ENCODE data around the gene KRT34. TPM values are rescaled to one million over a fixed set of nuclear protein-coding genes. Genes with fewer than 3 reads are reported as not detected.

Gene KRT34
- total and polyA plus RNA-seq, 2 experiments from 2014 or later = 0.20 TPM; not detected in 1

- H2AFZ ChIP-seq = no peak overlapping the region
- no peaks in the 10 kb centered on the region for H3K9me2 ChIP-seq (replicated peaks; ENCODE audit: insufficient read depth)
- no peaks in the 10 kb centered on the region for H3K27me3 ChIP-seq
- TF ChIP-seq EZH2phosphoT487 (IDR thresholded peaks at IDR 0.05; ENCODE audit: low read depth, severe bottlenecking, unreplicated experiment) = no peak
- peak; percentile 61 for TF ChIP-seq CTCF (IDR thresholded peaks at IDR 0.05; ENCODE audit: poor library complexity)
- no peaks in the 10 kb centered on the region for H3K79me2 ChIP-seq
- no peak overlapping the region for H3K4me2 ChIP-seq
- H3K27ac ChIP-seq = no peak overlapping the region
- H3K36me3 ChIP-seq (replicated peaks; ENCODE audit: insufficient read depth, low read depth) = no peaks in the 10 kb centered on the region
- H3K9me3 ChIP-seq (ENCODE audit: low read depth) = no peaks in the 10 kb centered on the region
- DNase-seq (ENCODE audit: low spot score) = peak; percentile 72
- no peak overlapping the region for H3K4me3 ChIP-seq
- no peaks in the 10 kb centered on the region for H3K4me1 ChIP-seq (ENCODE audit: insufficient read depth)
- WGBS (ENCODE audit: low lambda C conversion rate, missing lambda C conversion rate) = 53% methylated on average over 13 of the region's 13 CpGs
- H4K20me1 ChIP-seq (ENCODE audit: insufficient read depth, poor library complexity, severe bottlenecking) = no peaks in the 10 kb centered on the region
Observed at GRCh38 chr17:41329279-41329948, 52.7 kb downstream of the KRT34 start.

GRCh38 chr17:41328207-41328606, 53.9 kb downstream of the KRT34 start:
- no peak for TF ChIP-seq EZH2 (IDR thresholded peaks at IDR 0.05; ENCODE audit: borderline replicate concordance)
- no peak for TF ChIP-seq EZH2phosphoT487 (IDR thresholded peaks at IDR 0.05; ENCODE audit: low read depth, severe bottlenecking, unreplicated experiment)
- TF ChIP-seq CTCF (IDR thresholded peaks at IDR 0.05; ENCODE audit: poor library complexity) = no peak
- Histone ChIP-seq H3K27ac (no peak overlapping the region), H4K20me1 (ENCODE audit: insufficient read depth, poor library complexity, severe bottlenecking) (no peaks in the 10 kb centered on the region), H3K9me2 (replicated peaks; ENCODE audit: insufficient read depth) (no peaks in the 10 kb centered on the region), H3K27me3 (no peaks in the 10 kb centered on the region), H3K79me2 (no peaks in the 10 kb centered on the region), H3K4me2 (no peak overlapping the region), H3K9me3 (ENCODE audit: low read depth) (no peaks in the 10 kb centered on the region), H2AFZ (no peak overlapping the region), H3K36me3 (replicated peaks; ENCODE audit: insufficient read depth, low read depth) (no peaks in the 10 kb centered on the region), H3K4me1 (ENCODE audit: insufficient read depth) (no peaks in the 10 kb centered on the region), H3K4me3 (no peak overlapping the region)
- 90% methylated on average over 7 of the region's 7 CpGs for WGBS (ENCODE audit: low lambda C conversion rate, missing lambda C conversion rate)
- no peak for DNase-seq (ENCODE audit: low spot score)

Other genes with a start within 250 kb of the KRT34 start
Only the 30 nearest of the 32 such genes appear.
- not detected in 2 replicates for gene KRTAP4-5, start 232.5 kb downstream of the KRT34 start, total RNA-seq
- not detected in 2 replicates for gene KRTAP4-5, start 232.5 kb downstream of the KRT34 start, polyA plus RNA-seq
- gene KRTAP4-4, start 221.6 kb downstream of the KRT34 start, total RNA-seq = not detected in 2 replicates
- not detected in 2 replicates for gene KRTAP4-4, start 221.6 kb downstream of the KRT34 start, polyA plus RNA-seq
- gene KRTAP4-3, start 214.1 kb downstream of the KRT34 start, total RNA-seq = not detected in 2 replicates
- not detected in 2 replicates for gene KRTAP4-3, start 214.1 kb downstream of the KRT34 start, polyA plus RNA-seq
- gene KRTAP4-2, start 204.1 kb downstream of the KRT34 start, total RNA-seq = not detected in 2 replicates
- not detected in 2 replicates for gene KRTAP4-2, start 204.1 kb downstream of the KRT34 start, polyA plus RNA-seq
- gene KRTAP4-1, start 197.4 kb downstream of the KRT34 start, total RNA-seq = not detected in 2 replicates
- not detected in 2 replicates for gene KRTAP4-1, start 197.4 kb downstream of the KRT34 start, polyA plus RNA-seq
- gene KRTAP9-1, start 192.4 kb downstream of the KRT34 start, total RNA-seq = not detected in 2 replicates
- gene KRTAP9-1, start 192.4 kb downstream of the KRT34 start, polyA plus RNA-seq = not detected in 2 replicates
- not detected in 2 replicates for gene KRTAP9-2, start 155.7 kb downstream of the KRT34 start, total RNA-seq
- not detected in 2 replicates for gene KRTAP9-2, start 155.7 kb downstream of the KRT34 start, polyA plus RNA-seq
- not detected in 2 replicates for gene KRTAP9-3, start 149.9 kb downstream of the KRT34 start, total RNA-seq
- gene KRTAP9-3, start 149.9 kb downstream of the KRT34 start, polyA plus RNA-seq = not detected in 2 replicates
- not detected in 2 replicates for gene KRTAP9-8, start 144.3 kb downstream of the KRT34 start, total RNA-seq
- not detected in 2 replicates for gene KRTAP9-8, start 144.3 kb downstream of the KRT34 start, polyA plus RNA-seq
- gene KRTAP9-4, start 132.6 kb downstream of the KRT34 start, total RNA-seq = not detected in 2 replicates
- gene KRTAP9-4, start 132.6 kb downstream of the KRT34 start, polyA plus RNA-seq = not detected in 2 replicates
- gene KRTAP9-9, start 126.9 kb downstream of the KRT34 start, total RNA-seq = not detected in 2 replicates
- gene KRTAP9-9, start 126.9 kb downstream of the KRT34 start, polyA plus RNA-seq = not detected in 2 replicates
- gene KRTAP9-6, start 116.9 kb downstream of the KRT34 start, total RNA-seq = not detected in 2 replicates
- gene KRTAP9-6, start 116.9 kb downstream of the KRT34 start, polyA plus RNA-seq = not detected in 2 replicates
- gene KRTAP9-7, start 106.6 kb downstream of the KRT34 start, total RNA-seq = not detected in 2 replicates
- gene KRTAP9-7, start 106.6 kb downstream of the KRT34 start, polyA plus RNA-seq = not detected in 2 replicates
- gene KRTAP29-1, start 79.5 kb downstream of the KRT34 start, total RNA-seq = not detected in 2 replicates
- not detected in 2 replicates for gene KRTAP29-1, start 79.5 kb downstream of the KRT34 start, polyA plus RNA-seq
- gene KRTAP16-1, start 73.0 kb downstream of the KRT34 start, total RNA-seq = not detected in 2 replicates
- gene KRTAP16-1, start 73.0 kb downstream of the KRT34 start, polyA plus RNA-seq = not detected in 2 replicates
- not detected in 2 replicates for gene KRTAP17-1, start 66.6 kb downstream of the KRT34 start, total RNA-seq
- 0.33 TPM in 1 of 2 replicates, not detected in the other for gene KRTAP17-1, start 66.6 kb downstream of the KRT34 start, polyA plus RNA-seq
- gene KRT33A, start 31.5 kb downstream of the KRT34 start, total RNA-seq = not detected in 2 replicates
- not detected in 2 replicates for gene KRT33A, start 31.5 kb downstream of the KRT34 start, polyA plus RNA-seq
- gene KRT33B, start 12.5 kb downstream of the KRT34 start, total RNA-seq = not detected in 2 replicates
- 0.35 TPM in 1 of 2 replicates, not detected in the other for gene KRT33B, start 12.5 kb downstream of the KRT34 start, polyA plus RNA-seq
- gene KRT31, start 15.3 kb upstream of the KRT34 start, total RNA-seq = not detected in 2 replicates
- not detected in 2 replicates for gene KRT31, start 15.3 kb upstream of the KRT34 start, polyA plus RNA-seq
- gene KRT37, start 42.3 kb upstream of the KRT34 start, total RNA-seq = not detected in 2 replicates
- gene KRT37, start 42.3 kb upstream of the KRT34 start, polyA plus RNA-seq = not detected in 2 replicates
- not detected in 2 replicates for gene KRT38, start 58.7 kb upstream of the KRT34 start, total RNA-seq
- gene KRT38, start 58.7 kb upstream of the KRT34 start, polyA plus RNA-seq = not detected in 2 replicates
- not detected in 2 replicates for gene KRT32, start 85.1 kb upstream of the KRT34 start, total RNA-seq
- not detected in 2 replicates for gene KRT32, start 85.1 kb upstream of the KRT34 start, polyA plus RNA-seq
- not detected in 2 replicates for gene KRT35, start 98.8 kb upstream of the KRT34 start, total RNA-seq
- not detected in 2 replicates for gene KRT35, start 98.8 kb upstream of the KRT34 start, polyA plus RNA-seq
- gene KRT36, start 107.6 kb upstream of the KRT34 start, total RNA-seq = not detected in 2 replicates
- not detected in 2 replicates for gene KRT36, start 107.6 kb upstream of the KRT34 start, polyA plus RNA-seq
- gene KRT13, start 123.3 kb upstream of the KRT34 start, total RNA-seq = 5.3 and 8.1 TPM in 2 replicates
- 15.1 and 24.8 TPM in 2 replicates for gene KRT13, start 123.3 kb upstream of the KRT34 start, polyA plus RNA-seq
- 6.2 and 6.8 TPM in 2 replicates for gene KRT15, start 136.6 kb upstream of the KRT34 start, total RNA-seq
- gene KRT15, start 136.6 kb upstream of the KRT34 start, polyA plus RNA-seq = 8.2 and 10.6 TPM in 2 replicates
- 623 and 817 TPM in 2 replicates for gene KRT19, start 146.0 kb upstream of the KRT34 start, total RNA-seq
- gene KRT19, start 146.0 kb upstream of the KRT34 start, polyA plus RNA-seq = 1,343 and 1,722 TPM in 2 replicates
- not detected in 2 replicates for gene KRT9, start 189.8 kb upstream of the KRT34 start, total RNA-seq
- not detected in 2 replicates for gene KRT9, start 189.8 kb upstream of the KRT34 start, polyA plus RNA-seq
- 0.33 TPM in 1 of 2 replicates, not detected in the other for gene KRT14, start 204.6 kb upstream of the KRT34 start, total RNA-seq
- 1.1 and 1.9 TPM in 2 replicates for gene KRT14, start 204.6 kb upstream of the KRT34 start, polyA plus RNA-seq
- gene KRT16, start 230.5 kb upstream of the KRT34 start, total RNA-seq = 0.90 and 1.1 TPM in 2 replicates
- gene KRT16, start 230.5 kb upstream of the KRT34 start, polyA plus RNA-seq = 2.5 and 4.8 TPM in 2 replicates

Measured in hepatocyte (in vitro differentiated cells).